ENCODE results near the gene SLC22A14.
"Not testable (repeated sequence)": the region's sequence is repeated elsewhere in the genome, so short reads cannot be mapped to it uniquely, and the experiment has no call there.

The SLC22A14 gene

DNA sequence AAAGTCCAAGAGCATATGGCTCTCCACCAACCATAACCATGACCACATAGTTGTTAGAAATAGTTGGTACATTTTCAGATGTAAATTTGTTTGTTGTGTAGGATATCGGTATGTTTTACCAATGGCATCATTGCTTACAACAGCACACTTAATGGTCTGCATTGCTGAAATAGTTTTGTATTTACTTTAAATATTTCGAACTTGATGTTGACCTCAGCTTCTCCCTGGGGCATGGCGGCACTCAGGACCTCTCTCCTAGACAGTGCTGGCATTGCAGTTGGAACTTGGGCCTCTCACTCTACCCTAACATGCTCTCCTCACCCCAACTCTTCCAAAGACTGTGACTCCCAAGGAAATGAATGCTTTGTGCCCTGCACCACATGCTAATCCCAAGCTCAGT, 11.5 kb upstream of the SLC22A14 start:
- no peak for DNase-seq (ENCODE audit: low read depth)

DNA sequence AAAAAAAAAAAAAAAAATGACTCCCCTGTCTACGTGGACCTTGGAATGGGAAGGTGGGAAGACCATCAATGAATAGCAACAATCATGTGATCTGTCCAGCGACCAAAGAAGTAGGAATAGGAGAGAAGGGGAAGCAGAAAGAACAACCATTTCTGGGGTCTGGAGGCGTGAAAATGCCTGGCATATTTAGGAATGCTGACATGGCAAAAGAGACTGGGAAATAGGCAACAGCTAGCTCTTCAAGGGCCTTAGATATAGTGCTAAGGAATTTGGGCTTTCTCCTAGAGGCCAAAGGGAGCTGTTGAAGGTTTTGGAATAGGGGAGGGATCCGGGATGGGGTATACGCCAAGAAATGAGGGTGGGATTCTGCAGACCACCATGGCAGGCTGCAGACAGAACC, 10.5 kb upstream of the SLC22A14 start:
- no peak for DNase-seq (ENCODE audit: low read depth)

DNA sequence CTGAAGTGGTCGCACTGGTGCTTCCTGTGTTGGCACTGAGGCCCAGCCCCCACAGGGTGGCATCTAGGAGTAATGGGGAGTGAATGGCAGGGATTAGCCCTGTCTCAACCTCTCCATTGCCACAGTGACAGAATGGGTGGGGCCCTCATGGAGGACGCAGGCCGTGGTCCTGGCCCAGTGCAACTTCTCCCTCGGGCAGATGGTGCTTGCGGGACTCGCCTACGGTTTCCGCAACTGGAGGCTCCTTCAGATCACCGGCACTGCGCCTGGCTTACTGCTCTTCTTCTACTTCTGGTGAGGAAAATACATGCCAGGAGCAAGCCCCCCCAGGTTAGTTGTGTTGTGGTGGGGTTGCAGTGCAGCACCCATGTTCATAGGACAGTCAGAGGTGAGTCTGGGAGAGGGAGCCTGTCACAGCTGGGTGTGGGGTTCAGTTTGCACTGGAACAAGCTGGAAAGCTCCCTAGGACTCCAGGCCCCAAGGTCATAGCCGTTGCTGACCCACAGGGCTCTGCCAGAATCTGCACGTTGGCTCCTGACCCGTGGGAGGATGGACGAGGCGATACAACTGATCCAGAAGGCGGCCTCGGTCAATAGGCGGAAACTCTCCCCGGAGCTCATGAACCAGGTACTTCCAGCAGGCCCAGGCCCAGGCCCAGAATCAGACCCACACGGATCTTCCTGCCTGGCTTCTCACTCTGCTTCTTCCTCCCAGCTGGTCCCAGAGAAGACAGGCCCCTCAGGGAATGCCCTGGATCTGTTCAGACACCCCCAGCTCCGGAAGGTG, 7.0 kb upstream of the SLC22A14 start:
- no peak for DNase-seq (ENCODE audit: low read depth)

DNA sequence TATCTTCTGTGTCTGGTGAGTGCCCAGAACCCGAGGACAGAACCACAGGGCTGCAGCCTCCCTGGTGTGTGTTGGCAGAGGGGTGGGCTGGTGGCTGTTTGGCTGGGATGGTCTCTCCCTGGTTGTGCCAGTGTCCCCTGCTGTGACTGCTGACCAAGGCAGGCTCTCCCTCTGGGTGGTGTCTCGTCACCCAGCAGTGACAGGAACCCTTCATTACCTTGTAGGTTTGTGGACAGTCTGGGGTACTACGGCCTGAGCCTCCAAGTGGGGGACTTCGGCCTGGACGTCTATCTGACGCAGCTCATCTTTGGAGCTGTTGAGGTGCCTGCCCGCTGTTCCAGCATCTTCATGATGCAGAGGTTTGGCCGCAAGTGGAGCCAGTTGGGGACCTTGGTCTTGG, 6.4 kb upstream of the SLC22A14 start:
- DNase-seq (ENCODE audit: low read depth) = no peak

DNA sequence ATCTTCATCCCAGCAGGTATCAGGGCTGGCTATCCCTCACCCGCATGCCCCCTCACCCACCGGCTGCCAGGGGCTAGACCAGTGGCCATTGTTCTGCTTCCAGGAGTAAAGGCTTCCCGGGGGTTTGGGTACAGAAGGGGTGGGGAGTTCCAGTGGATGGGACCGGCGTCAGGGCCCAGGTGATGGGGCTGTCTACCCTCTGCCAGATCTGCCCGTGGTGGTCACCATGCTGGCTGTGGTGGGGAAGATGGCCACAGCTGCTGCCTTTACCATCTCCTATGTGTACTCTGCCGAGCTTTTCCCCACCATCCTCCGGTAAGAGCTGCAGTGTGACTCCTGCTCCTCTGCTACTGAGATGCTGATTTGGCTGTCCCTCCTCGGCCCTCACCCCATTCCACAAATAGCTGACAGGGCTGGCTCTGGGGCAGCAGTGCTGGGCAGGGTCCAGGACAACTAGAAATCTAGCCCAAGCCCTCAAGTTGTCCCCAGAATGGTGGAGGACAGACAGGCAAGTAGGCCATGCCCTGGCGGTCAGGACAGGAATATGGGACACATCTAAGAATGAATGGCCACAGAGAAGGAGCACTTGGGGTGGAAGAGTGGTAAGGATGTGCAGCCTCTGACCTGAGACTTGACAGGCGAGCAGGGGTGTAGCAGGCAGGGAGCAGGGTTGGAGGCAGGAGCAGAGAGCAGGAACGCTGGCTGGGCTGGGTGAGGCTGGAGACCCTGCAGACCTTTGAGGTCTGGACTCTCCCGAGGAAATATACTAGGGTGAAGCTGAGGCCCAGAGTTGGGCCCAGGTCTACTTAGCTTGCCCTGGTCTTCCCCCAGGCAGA, 5.8 kb upstream of the SLC22A14 start:
- no peak for DNase-seq (ENCODE audit: low read depth)

DNA sequence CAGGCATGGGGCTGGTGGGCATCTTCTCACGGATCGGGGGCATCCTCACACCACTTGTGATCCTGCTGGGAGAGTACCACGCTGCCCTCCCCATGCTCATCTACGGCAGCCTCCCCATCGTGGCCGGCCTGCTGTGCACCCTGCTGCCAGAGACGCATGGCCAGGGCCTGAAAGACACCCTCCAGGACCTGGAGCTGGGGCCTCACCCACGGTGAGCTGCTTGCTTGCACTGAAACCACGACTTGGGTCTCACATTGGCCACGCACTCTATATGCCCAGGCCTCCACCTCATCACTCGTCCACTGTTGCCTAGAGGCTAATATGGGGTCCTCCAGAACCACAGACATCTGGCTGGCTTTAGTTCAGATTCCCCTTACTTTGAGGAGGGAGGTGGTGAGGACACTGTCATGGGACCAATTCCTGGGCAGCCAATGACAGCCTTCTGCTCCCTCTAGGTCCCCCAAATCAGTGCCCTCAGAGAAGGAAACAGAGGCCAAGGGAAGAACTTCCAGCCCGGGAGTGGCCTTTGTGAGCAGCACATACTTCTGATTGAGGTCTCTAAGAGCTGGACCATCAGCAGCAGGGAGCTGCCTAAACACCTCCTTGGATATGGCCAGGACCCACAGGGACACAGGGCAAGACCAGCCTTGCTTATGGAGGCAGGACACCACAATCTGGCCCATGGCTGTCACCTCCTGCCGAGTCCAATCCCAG, 5.0 kb upstream of the SLC22A14 start:
- no peak for DNase-seq (ENCODE audit: low read depth)

DNA sequence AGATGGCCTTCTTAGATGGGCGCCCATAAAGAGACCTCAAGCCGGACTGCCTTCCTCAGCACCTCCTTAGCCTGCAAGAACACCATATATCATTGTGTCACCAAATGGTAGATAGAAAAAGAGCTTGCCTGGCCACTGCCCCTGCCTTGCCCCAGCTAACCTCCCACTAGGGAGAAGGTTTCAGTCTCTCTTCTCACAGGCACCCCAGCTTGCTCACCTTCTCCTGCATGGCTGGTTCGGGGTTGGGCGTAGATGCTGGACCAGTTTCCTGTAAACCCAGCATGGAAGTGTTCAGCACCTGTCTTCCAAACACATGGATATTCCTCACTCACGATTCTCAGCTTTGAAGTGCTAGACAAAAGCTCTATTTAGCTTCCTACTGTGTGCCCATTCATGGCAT, 3.3 kb upstream of the SLC22A14 start:
- DNase-seq (ENCODE audit: low read depth) = no peak

DNA sequence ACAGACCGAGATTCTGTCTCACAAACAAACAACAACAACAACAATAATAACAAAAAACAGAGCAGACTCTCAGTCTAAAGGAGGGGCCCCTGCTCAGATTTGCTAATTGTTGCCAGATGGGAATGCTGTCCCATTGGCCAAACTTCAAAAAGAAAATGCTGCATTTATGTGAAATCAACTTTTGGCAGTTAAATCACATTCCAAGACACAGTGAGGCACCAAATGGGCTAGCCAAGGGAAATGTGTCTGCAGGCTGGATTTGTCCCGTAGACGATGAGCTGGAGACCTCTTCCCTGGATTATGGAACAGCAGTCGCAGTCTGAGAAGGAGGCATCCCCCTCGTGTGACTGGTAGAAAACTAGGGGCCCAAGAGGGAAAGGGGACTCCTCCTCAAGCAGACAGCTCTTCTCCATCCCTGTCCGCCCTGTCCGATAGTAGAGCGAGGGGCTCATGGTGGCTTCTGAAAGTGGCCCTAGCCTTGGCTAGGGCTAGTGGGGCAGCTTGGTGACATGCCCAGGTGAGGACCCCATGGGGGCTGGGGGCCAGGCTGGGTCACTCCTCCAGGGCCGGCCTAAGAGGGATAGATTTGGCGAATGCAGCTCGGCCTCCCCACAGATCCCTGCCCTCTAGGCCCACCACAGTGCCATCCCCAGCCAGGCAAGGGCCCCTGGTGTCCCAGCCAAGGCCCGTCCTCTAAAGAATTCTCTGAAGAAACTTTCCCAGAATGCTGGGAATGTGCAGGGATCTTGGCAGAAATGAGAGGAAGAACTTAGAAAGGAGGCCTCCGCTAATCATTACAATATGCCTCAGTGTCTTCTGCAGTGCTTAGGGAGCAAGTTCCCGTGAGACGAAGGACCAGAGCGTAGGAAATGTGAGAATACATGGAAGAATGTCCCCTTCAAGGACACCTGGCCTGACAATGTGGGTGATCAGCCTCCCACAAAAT, 2.0 kb downstream of the SLC22A14 start:
- peak; percentile 15 for DNase-seq (ENCODE audit: low read depth)

DNA sequence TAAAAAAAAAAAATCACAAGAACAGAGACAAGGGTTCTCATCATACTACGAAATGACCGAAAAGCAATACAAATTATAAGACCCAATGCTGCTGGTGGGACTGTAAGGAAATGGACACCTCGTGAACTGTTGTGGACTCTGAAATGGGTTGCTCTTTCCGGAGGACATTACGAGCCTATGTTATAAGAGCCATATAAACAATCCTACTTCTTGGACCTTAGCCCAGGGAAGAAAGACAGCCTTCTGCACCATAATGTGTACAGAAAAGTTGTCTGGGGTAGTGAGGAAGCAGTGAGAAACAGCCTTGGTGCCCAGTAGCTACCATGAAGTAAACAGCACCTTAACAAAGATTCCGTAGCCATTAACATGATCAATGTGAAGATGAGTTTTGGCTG, 2.7 kb downstream of the SLC22A14 start:
- no peak for DNase-seq (ENCODE audit: low read depth)

DNA sequence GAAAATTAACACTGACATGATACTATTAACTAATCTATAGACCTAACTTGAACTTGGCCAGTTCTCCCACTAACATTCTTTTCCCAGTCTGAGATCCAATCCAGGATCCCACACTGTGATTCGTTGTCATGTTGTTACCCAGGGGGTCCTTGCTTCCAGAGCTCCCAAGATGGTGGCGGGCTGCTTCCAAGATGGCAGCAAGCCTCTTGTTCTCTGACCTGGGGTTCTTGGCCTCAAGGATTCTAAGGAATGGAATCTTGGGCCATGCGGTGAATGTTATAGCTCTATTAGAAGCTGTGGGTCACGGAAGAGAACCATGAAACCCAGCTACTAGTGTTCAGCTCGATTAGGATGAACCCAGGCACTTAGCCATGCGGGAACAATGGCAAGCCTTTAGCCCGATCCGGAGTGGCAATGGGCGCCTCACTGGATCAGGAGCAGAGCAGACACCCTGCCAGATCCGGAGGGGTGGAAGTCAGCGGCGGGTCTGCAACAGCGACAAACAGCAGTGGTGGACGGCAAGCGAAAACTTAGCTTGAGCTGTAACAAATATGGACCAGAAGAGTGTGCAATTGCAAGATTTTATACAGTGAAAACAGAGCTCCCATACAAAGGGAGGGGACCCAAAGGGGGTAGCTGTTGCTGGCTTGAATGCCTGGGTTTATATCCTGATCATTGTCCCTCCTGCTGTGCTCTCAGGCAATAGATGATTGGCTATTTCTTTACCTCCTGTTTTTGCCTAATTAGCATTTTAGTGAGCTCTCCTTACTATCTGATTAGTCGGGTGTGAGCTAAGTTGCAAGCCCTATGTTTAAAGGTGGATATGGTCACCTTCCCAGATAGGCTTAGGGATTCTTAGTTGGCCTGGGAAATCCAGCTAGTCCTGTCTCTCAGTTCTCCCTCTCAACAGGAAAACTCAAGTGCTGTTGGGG, 7.5 kb downstream of the SLC22A14 start:
- DNase-seq (ENCODE audit: low read depth) = not testable (repeated sequence)

DNA sequence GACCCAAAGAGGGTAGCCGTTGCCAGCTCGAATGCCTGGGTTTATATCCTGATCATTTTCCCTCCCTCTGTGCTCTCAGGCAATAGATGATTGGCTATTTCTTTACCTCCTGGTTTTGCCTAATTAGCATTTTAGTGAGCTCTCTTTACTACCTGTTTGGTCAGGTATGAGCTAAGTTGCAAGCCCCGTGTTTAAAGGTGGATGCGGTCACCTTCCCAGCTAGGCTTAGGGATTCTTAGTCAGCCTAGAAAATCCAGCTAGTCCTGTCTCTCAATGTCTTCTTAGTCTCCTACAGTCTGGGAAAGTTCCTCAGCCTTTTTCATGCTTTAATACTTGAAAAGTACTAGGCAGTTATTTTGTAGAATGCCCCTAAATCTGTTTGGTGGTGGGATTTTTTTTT, 15.0 kb downstream of the SLC22A14 start:
- not testable (repeated sequence) for DNase-seq (ENCODE audit: low read depth)

DNA sequence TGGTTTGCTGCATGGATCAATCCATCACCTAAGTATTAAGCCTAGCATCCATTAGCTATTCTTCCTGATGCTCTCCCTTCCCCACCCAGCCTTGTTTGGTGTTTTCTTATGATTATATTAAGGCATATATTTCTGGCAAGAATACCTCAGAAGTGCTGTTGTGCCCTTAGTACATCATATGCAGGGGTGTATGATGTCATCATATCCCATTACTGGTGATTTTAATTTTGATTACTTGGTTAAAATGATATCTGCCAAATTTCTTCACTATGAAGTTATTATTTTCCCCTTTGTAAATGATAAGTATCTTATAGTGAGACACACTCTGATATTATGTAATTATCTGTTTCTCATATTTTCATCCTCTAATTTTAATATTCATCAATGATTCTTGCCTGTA, 15.4 kb downstream of the SLC22A14 start:
- DNase-seq (ENCODE audit: low read depth) = no peak

DNA sequence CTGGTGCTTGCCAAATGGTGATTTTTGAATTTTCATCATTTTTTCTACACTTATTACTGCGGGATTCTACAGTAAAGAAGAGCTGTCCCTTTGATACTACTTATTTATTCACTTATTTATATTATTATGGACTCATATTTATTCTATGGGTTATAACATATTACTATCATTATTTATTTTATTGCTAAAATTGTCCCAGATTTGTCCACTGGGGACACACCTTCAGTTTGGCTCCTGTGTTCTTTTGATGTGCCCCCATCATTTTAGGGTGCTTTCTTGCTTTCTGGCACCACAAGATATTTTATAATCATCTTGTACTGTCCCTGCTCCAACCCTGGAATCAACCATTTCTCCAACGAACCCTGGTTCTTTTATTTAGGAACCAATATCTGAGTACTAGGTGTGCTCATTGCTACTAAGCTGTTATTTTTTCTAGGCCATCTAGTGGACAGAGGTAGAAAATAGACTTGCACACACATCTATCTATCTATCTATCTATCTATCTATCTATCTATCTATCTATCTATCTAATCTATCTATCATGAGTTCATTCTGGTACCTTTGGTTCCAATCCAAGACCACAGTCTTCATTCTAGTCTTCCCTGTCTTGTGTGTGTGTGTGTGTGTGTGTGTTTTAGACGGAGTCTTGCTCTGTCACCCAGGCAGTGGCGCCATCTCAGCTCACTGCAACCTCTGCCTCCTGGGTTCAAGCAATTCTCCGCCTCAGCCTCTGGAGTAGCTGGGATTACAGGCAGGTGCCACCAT, 16.0 kb downstream of the SLC22A14 start:
- DNase-seq (ENCODE audit: low read depth) = peak; percentile 4

DNA sequence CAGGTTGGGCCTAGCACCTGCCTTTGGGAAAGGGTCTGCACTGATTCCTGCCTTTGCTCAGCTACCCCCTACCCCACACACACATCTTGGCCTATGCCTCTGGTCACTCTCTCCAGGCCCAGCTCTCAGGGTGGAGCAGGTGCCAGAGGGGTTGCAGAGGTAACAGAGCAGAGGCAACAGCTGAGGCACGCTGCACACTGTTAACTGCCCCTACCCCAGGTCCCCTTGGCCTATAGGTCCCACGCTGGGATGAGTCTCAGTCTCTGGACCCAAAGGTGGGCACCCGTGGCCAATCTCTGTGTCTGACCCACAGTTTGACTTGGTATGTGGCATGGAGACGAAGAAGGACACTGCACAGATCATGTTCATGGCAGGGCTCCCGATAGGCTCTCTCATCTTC, 24.8 kb downstream of the SLC22A14 start:
- no peak for DNase-seq (ENCODE audit: low read depth)

DNA sequence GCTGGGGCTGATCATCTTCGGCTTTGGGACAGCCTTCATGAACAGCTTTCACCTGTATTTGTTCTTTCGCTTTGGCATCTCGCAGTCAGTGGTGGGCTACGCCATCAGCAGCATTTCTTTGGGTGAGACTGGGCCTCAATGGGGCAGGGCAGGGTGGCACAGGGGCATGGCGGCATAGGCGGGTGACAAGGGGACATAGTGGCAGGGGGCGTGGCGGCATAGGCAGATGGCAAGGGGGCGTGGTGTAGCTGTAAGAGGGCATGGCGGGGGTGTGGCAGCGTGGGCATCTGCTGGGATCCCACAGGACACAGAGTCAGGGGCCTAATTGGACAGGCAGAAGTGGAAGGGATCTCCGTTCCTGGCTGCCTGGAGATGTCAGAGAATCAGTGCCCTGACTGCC, 25.5 kb downstream of the SLC22A14 start:
- DNase-seq (ENCODE audit: low read depth) = no peak

DNA sequence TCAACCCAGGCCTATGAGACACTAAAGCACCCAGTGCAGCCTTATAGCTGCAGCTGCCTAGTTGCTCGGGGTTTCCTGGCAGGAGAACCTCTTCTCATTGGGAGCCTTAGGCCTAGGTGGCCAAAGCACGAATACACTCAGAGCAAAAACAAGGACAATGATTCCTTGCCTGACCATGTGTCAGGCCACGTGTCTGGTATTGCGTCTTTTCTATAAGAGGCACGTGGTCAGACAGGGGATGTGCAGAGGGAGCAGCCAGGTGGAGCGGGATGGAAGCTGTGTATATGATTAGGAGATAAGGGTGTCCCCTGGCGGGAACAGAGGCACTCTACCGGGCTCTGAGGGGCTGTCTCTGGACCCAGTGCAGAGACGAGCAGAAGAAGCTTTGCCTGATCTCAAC, 26.4 kb downstream of the SLC22A14 start:
- DNase-seq (ENCODE audit: low read depth) = no peak

DNA sequence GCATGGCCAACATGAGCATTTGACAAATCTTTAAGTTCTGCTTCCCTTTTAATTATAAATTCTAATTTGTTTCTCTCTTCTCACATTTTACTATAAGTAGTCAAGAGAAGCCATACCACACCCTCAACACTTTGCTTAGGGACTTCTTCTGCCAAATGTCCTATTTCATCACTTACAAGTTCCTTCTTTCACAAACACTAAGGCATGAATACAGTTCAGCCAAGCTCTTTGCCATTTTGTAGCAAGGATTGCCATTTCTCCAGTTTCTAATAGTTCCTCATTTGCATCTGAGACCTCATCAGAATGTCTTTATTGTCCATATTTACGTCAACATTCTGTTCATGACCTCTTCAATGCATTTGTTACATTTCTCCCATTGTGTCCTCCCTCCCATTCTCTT, 29.4 kb downstream of the SLC22A14 start:
- no peak for DNase-seq (ENCODE audit: low read depth)

DNA sequence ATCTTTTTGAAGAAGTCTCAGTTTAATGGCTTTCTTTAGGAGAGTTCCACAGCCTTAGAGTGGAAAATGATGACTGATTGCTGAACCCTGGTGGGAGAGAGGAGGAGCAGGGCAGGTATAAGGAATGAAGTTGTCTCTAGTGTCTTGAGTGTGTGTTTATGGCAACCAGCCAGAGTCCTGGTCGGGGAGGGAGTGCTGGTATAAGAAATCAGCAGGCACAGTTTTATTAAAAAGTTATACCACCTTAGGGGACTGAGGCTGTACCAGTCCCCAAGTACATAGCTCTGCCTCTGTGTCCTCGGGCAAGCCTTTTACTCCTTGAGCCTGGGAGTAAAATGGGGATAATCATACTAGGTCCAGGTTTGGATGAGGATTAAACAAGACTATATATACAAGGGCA, 29.8 kb downstream of the SLC22A14 start:
- DNase-seq (ENCODE audit: low read depth) = no peak

DNA sequence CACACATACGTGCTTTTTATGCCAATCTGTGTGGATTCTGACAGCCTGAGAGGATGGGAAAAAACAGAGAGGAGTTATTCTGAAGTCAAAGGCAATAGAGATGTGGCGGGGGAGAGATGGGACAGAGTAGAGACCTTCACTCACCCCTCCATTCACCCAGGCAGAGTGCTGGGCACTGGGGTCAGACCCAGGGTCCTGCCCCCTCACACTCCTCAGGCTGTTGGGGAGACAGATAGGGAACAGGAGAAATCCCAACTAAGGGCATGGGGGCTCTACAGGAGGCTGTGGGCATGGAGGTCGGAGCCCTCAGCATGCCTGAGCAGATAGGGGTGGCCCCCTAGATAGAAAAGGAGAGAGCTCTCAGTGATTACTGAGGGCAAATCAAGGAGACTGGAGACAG, 30.3 kb downstream of the SLC22A14 start:
- DNase-seq (ENCODE audit: low read depth) = no peak

DNA sequence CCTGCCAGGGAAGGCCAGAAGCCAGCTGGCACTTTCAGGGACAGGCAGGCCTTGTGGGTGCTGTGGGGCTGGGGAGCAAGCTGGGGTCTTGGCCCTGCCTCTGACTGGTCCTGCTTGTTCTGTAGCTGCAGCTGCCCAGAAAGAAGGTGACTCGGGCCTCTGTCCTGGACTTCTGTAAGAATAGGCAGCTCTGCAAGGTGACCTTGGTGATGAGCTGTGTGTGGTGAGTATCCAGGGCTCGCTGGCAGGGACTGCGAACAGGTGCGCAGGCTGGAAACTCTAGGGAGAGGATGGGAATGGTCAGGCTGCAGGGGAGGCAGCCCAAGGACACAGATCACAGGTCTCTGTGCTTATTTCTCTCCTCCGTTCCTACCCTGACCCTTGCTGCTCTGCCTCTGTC, 31.2 kb downstream of the SLC22A14 start:
- DNase-seq (ENCODE audit: low read depth) = no peak

Measured in HS-5 (cell line).